GM12873 (cell line): ENCODE data around the gene LANCL2.

ENCODE experiments used
- TF ChIP-seq, protein P1 (sequence below): IDR thresholded peaks from 2 replicates; pipeline ENCODE4 v1.5.1; 2012; ENCODE audit warnings: low read depth, mild to moderate bottlenecking, moderate library complexity, low read length, control low read depth; ENCODE audit not compliant: insufficient read depth; ENCODE audit errors: missing control alignments

Gene LANCL2, protein sequence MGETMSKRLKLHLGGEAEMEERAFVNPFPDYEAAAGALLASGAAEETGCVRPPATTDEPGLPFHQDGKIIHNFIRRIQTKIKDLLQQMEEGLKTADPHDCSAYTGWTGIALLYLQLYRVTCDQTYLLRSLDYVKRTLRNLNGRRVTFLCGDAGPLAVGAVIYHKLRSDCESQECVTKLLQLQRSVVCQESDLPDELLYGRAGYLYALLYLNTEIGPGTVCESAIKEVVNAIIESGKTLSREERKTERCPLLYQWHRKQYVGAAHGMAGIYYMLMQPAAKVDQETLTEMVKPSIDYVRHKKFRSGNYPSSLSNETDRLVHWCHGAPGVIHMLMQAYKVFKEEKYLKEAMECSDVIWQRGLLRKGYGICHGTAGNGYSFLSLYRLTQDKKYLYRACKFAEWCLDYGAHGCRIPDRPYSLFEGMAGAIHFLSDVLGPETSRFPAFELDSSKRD

GRCh38 chr7:55365205-55365674 is at the start of gene LANCL2:
Gene LANCL2 (plus strand): TSS chr7:55365337. CDS start chr7:55366026, 689 bp downstream.
- TF ChIP-seq, protein P1, sequence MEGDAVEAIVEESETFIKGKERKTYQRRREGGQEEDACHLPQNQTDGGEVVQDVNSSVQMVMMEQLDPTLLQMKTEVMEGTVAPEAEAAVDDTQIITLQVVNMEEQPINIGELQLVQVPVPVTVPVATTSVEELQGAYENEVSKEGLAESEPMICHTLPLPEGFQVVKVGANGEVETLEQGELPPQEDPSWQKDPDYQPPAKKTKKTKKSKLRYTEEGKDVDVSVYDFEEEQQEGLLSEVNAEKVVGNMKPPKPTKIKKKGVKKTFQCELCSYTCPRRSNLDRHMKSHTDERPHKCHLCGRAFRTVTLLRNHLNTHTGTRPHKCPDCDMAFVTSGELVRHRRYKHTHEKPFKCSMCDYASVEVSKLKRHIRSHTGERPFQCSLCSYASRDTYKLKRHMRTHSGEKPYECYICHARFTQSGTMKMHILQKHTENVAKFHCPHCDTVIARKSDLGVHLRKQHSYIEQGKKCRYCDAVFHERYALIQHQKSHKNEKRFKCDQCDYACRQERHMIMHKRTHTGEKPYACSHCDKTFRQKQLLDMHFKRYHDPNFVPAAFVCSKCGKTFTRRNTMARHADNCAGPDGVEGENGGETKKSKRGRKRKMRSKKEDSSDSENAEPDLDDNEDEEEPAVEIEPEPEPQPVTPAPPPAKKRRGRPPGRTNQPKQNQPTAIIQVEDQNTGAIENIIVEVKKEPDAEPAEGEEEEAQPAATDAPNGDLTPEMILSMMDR: no peak

DNA sequence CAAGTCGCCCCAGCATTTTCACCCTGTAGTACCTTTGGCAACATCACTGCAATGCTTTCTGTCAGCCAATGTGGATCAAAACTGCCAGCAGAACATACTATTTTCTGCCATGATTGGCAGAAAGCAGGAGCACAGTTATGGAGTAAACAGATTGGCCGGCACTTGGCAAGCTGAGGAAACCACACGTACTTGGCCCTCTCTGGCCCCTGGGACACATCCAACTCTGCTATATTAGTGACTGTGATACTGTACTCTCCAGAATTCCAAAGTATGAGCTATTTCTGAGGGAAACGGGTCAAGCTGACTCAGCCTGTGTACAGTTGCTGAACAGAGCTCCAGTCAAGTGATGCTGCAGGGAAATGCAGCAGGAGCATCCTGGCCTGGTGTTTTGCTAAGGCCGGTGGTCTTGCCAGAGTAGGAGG is 39.8 kb upstream of the LANCL2 start:
- TF ChIP-seq, protein P1: no peak

- TF ChIP-seq, protein P1: no peak
Measured at GRCh38 chr7:55326081-55326835, 38.9 kb upstream of the LANCL2 start.

- TF ChIP-seq, protein P1: no peak
Measured at GRCh38 chr7:55326945-55327626, 38.1 kb upstream of the LANCL2 start.

DNA sequence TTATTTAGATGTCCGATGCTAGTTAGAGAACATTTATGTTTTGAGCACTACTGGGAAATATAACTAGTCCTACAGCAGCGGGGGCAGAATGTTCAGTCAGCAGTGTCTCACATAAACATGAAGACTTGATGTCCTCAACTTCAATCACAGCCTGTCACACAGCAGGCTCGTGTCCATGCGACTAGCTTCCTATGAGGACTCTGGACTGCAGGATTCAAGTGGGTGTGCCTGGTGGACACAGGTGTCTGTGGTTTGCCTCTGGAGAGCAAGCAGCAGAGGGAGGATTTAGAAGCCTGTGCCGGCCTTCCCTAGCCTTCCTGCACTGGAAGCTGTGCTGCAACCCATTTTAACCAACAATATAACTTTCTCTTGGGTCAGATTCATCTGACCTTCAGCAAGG is 30.0 kb upstream of the LANCL2 start:
- TF ChIP-seq, protein P1: no peak

DNA sequence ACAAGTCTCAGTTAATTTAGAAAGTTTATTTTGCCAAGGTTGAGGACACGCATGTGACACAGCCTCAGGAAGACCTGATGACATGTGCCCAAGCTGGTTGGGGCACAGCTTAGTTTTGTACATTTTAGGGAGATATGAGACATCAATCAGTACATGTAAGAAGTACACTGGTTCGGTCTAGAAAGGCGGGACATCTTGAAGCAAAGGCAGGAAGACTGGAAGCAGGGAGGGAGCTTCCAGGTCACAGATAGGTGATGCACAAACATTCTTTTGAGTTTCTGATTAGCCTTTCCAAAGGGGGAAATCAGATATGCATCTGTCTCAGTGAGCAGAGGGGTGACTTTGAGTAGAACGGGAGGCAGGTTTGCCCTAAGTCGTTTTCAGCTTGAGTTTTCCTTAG is 29.4 kb upstream of the LANCL2 start:
- TF ChIP-seq, protein P1: no peak

GRCh38 chr7:55336540-55336939 is 28.6 kb upstream of the LANCL2 start:
- TF ChIP-seq, protein P1: no peak
